SJCRH30 (cell line): ENCODE measurements around the gene TVP23C. TPM values are rescaled to one million over a fixed set of nuclear protein-coding genes. Genes with fewer than 3 reads are reported as not detected.
"Not testable (repeated sequence)": the region's sequence is repeated elsewhere in the genome, so short reads cannot be mapped to it uniquely, and the experiment has no call there.

Source experiments
- DNase-seq, 2 experiments: peaks; one replicate each; pipeline ENCODE4 v3.0.0-alpha.2; 2015 to 2020
- H3K27ac ChIP-seq: fragments of 250-450 bp; sonication (Bioruptor Pico); 2 replicates; pipeline ENCODE4 v1.5.1; 2020; ENCODE audit warnings: mild to moderate bottlenecking, moderate library complexity
- H3K27me3 ChIP-seq: fragments of 250-450 bp; sonication (Bioruptor Pico); 2 replicates; pipeline ENCODE4 v1.5.1; 2020; ENCODE audit warnings: mild to moderate bottlenecking, moderate library complexity
- H3K36me3 ChIP-seq: fragments of 250-450 bp; sonication (Bioruptor Pico); 2 replicates; pipeline ENCODE4 v1.5.1; 2020; ENCODE audit warnings: mild to moderate bottlenecking, moderate library complexity
- H3K4me1 ChIP-seq: fragments of 250-450 bp; sonication (Bioruptor Pico); 2 replicates; pipeline ENCODE4 v1.5.1; 2020; ENCODE audit warnings: mild to moderate bottlenecking, moderate library complexity
- H3K4me3 ChIP-seq: fragments of 250-450 bp; sonication (Bioruptor Pico); 2 replicates; pipeline ENCODE4 v1.5.1; 2020; ENCODE audit warnings: mild to moderate bottlenecking, moderate library complexity
- H3K9me3 ChIP-seq: fragments of 250-450 bp; sonication (Bioruptor Pico); replicated peaks from 2 replicates; pipeline ENCODE4 v1.5.1; 2020; ENCODE audit warnings: mild to moderate bottlenecking, moderate library complexity
- total RNA-seq: library from RNA; depleted of rRNA; stranded (reverse); fragments of >200 nt; shearing (Covaris generic); gene quantifications from 2 replicates; pipeline ENCODE4 v1.2.3, GENCODE V29; 2014

TVP23C gene
- total RNA-seq, 1 experiment from 2014 or later: 1.4 TPM

GRCh38 chr17:15552932-15553331 lies 10.4 kb downstream of the TVP23C start:
- not testable (repeated sequence) for DNase-seq, H3K36me3 ChIP-seq, H3K4me1 ChIP-seq, H3K9me3 ChIP-seq, H3K27ac ChIP-seq, H3K4me3 ChIP-seq, H3K27me3 ChIP-seq

GRCh38 chr17:15549552-15549951 lies 13.7 kb downstream of the TVP23C start:
- H3K4me3 ChIP-seq, H3K4me1 ChIP-seq, H3K36me3 ChIP-seq, H3K27ac ChIP-seq, H3K27me3 ChIP-seq, H3K9me3 ChIP-seq, DNase-seq: not testable (repeated sequence)

- H3K36me3 ChIP-seq, H3K4me1 ChIP-seq, H3K27ac ChIP-seq, H3K9me3 ChIP-seq, DNase-seq, H3K4me3 ChIP-seq, H3K27me3 ChIP-seq: not testable (repeated sequence)
These were observed 16.7 kb downstream of the TVP23C start for GRCh38 chr17:15546604-15547003.

GRCh38 chr17:15540371-15541219 lies 22.7 kb downstream of the TVP23C start:
- H3K9me3 ChIP-seq, H3K36me3 ChIP-seq, H3K4me1 ChIP-seq, H3K27me3 ChIP-seq, DNase-seq, H3K27ac ChIP-seq, H3K4me3 ChIP-seq: not testable (repeated sequence)

GRCh38 chr17:15533122-15533521 lies 30.2 kb downstream of the TVP23C start:
- not testable (repeated sequence) for DNase-seq, H3K27me3 ChIP-seq, H3K4me1 ChIP-seq, H3K36me3 ChIP-seq, H3K27ac ChIP-seq, H3K4me3 ChIP-seq
- peaks cover 14% of the 10 kb centered on the region; the same call in 1 of the 2 replicates for H3K9me3 ChIP-seq

- not testable (repeated sequence) for H3K4me1 ChIP-seq, H3K9me3 ChIP-seq, H3K36me3 ChIP-seq, H3K27ac ChIP-seq, H3K4me3 ChIP-seq, H3K27me3 ChIP-seq
- DNase-seq: peak; percentile 59 to 80
These were observed 36.7 kb downstream of the TVP23C start for GRCh38 chr17:15526292-15527218.

GRCh38 chr17:15524990-15525985 lies 38.0 kb downstream of the TVP23C start:
- H3K9me3 ChIP-seq, H3K36me3 ChIP-seq, H3K27me3 ChIP-seq, DNase-seq, H3K4me3 ChIP-seq, H3K27ac ChIP-seq, H3K4me1 ChIP-seq: not testable (repeated sequence)

GRCh38 chr17:15516150-15516549 lies 47.1 kb downstream of the TVP23C start:
- peaks cover 4% of the 10 kb centered on the region; the same call in 1 of the 2 replicates for H3K27me3 ChIP-seq
- DNase-seq: peak in 1 of 2 experiments; percentile 1
- H3K4me1 ChIP-seq: no peaks in the 10 kb centered on the region
- H3K36me3 ChIP-seq: no peaks in the 10 kb centered on the region
- H3K9me3 ChIP-seq: no peaks in the 10 kb centered on the region
- H3K27ac ChIP-seq: no peak overlapping the region
- H3K4me3 ChIP-seq: no peak overlapping the region

- H3K27me3 ChIP-seq: peaks cover 4% of the 10 kb centered on the region; the same call in 1 of the 2 replicates
- no peaks in the 10 kb centered on the region for H3K36me3 ChIP-seq
- DNase-seq: no peak
- no peaks in the 10 kb centered on the region for H3K4me1 ChIP-seq
- no peaks in the 10 kb centered on the region for H3K9me3 ChIP-seq
- no peak overlapping the region for H3K4me3 ChIP-seq
- no peak overlapping the region for H3K27ac ChIP-seq
These were observed 48.8 kb downstream of the TVP23C start for GRCh38 chr17:15514469-15514868.

- peak in 1 of 2 experiments; percentile 2 for DNase-seq
- Histone ChIP-seq H3K36me3 (no peaks in the 10 kb centered on the region), H3K27ac (no peak overlapping the region), H3K27me3 (peaks cover 4% of the 10 kb centered on the region; the same call in 1 of the 2 replicates), H3K4me1 (no peaks in the 10 kb centered on the region), H3K9me3 (no peaks in the 10 kb centered on the region), H3K4me3 (no peak overlapping the region)
These were observed 49.3 kb downstream of the TVP23C start for GRCh38 chr17:15513856-15514459.

GRCh38 chr17:15513058-15513791 lies 50.1 kb downstream of the TVP23C start:
- Histone ChIP-seq H3K36me3 (no peaks in the 10 kb centered on the region), H3K27me3 (peaks cover 4% of the 10 kb centered on the region; the same call in 1 of the 2 replicates), H3K9me3 (no peaks in the 10 kb centered on the region), H3K4me3 (no peak overlapping the region), H3K4me1 (no peaks in the 10 kb centered on the region), H3K27ac (no peak overlapping the region)
- peak in 1 of 2 experiments; percentile 6 for DNase-seq

GRCh38 chr17:15512071-15512709 lies 51.1 kb downstream of the TVP23C start:
- H3K27ac ChIP-seq: no peak overlapping the region
- no peaks in the 10 kb centered on the region for H3K4me1 ChIP-seq
- H3K9me3 ChIP-seq: no peaks in the 10 kb centered on the region
- H3K4me3 ChIP-seq: no peak overlapping the region
- H3K27me3 ChIP-seq: peaks cover 4% of the 10 kb centered on the region; the same call in 1 of the 2 replicates
- no peaks in the 10 kb centered on the region for H3K36me3 ChIP-seq
- no peak for DNase-seq

- DNase-seq: no peak
- no peaks in the 10 kb centered on the region for H3K36me3 ChIP-seq
- H3K27me3 ChIP-seq: peaks cover 4% of the 10 kb centered on the region; the same call in 1 of the 2 replicates
- H3K4me3 ChIP-seq: no peak overlapping the region
- H3K9me3 ChIP-seq: no peaks in the 10 kb centered on the region
- no peaks in the 10 kb centered on the region for H3K4me1 ChIP-seq
- H3K27ac ChIP-seq: no peak overlapping the region
These were observed 52.1 kb downstream of the TVP23C start for GRCh38 chr17:15511142-15511541.
